ENCODE results near the gene MMP20. TPM values are rescaled to one million over a fixed set of nuclear protein-coding genes. Genes with fewer than 3 reads are reported as not detected.

The MMP20 gene
- total RNA-seq, 1 experiment from 2014 or later: not detected

GRCh38 chr11:102546923-102547471 lies 78.1 kb downstream of the MMP20 start:
- Histone ChIP-seq H3K27ac (ENCODE audit: low read length) (peak overlapping the region; percentile 62; the same call in 1 of the 2 replicates), H3K4me1 (ENCODE audit: control insufficient read depth, insufficient read depth, low read length) (peaks cover 16% of the 10 kb centered on the region), H3K27me3 (ENCODE audit: control insufficient read depth, insufficient read depth, low read length) (no peaks in the 10 kb centered on the region), H3K9me3 (ENCODE audit: control insufficient read depth, insufficient read depth, low read depth, low read length) (no peaks in the 10 kb centered on the region), H3K36me3 (ENCODE audit: control insufficient read depth, insufficient read depth, low read length) (no peaks in the 10 kb centered on the region), H3K4me3 (ENCODE audit: low read depth in 2 of 2, low read length in 2 of 2) (no peak overlapping the region)
- TF ChIP-seq POLR2AphosphoS5 (IDR thresholded peaks at IDR 0.05; ENCODE audit: low read depth, low read length) (no peak), CTCF (IDR thresholded peaks at IDR 0.05) (no peak), TCF7L2 (IDR thresholded peaks at IDR 0.05; ENCODE audit: low read depth, low read length) (no peak), REST (IDR thresholded peaks at IDR 0.05; ENCODE audit: insufficient read depth in 1 of 2, low read depth in 2 of 2, low read length in 1 of 2) (no peak), SIN3A (IDR thresholded peaks at IDR 0.05; ENCODE audit: borderline replicate concordance, insufficient read depth, low read depth, low read length) (no peak)
- in situ Hi-C loops (cut with HindIII; ENCODE audit: low pct_unique_long_range_greater_than_20kb, low sequenced_read_pairs) (no loop called here), intact Hi-C loops (cut with micrococcal nuclease; ENCODE audit: unreplicated experiment) (no loop called here)
- BruUV-seq (replicated peaks): no TSS peak
- no peak for ATAC-seq
- CTCF ChIA-PET: no interaction called here
- POLR2A ChIA-PET: no interaction called here
- DNase-seq (ENCODE audit: low read depth, low spot score): no peak

DNA sequence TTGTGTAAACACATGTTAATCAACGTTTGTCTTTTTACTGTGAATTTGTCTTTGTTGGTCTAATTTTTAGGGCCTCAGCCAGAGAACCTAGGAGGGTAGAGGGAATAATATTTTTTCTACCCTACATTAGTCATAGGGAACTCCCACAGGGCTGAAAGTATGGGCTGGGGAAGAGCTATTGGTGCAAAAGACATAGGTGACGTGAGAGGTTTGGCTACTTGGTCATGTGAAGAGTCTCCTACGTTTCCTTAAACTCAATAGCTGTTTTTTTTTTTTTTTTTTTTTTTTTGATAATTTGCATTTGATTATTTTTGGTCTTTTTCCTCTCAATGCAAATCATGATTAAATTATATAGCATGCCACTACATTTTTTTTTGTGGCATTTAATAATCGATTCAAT lies 78.7 kb downstream of the MMP20 start:
- ChIA-PET CTCF (interaction anchor here (0.6 to 0.9 kb wide), 2 partner anchors 103 to 239 kb away, joined by 3 read pairs; no protein-coding TSS in a partner anchor), POLR2A (no interaction called here)
- Histone ChIP-seq H3K4me3 (ENCODE audit: low read depth in 2 of 2, low read length in 2 of 2) (no peak overlapping the region), H3K27me3 (ENCODE audit: control insufficient read depth, insufficient read depth, low read length) (no peaks in the 10 kb centered on the region), H3K36me3 (ENCODE audit: control insufficient read depth, insufficient read depth, low read length) (no peaks in the 10 kb centered on the region), H3K27ac (ENCODE audit: low read length) (peak overlapping the region; percentile 63; the same call in 1 of the 2 replicates), H3K4me1 (ENCODE audit: control insufficient read depth, insufficient read depth, low read length) (peaks cover 11% of the 10 kb centered on the region), H3K9me3 (ENCODE audit: control insufficient read depth, insufficient read depth, low read depth, low read length) (no peaks in the 10 kb centered on the region)
- intact Hi-C loops (cut with micrococcal nuclease; ENCODE audit: unreplicated experiment) (no loop called here), in situ Hi-C loops (cut with HindIII; ENCODE audit: low pct_unique_long_range_greater_than_20kb, low sequenced_read_pairs) (no loop called here)
- DNase-seq (ENCODE audit: low read depth, low spot score): no peak
- no peak for ATAC-seq
- TF ChIP-seq TCF7L2 (IDR thresholded peaks at IDR 0.05; ENCODE audit: low read depth, low read length): no peak
- TF ChIP-seq REST (IDR thresholded peaks at IDR 0.05; ENCODE audit: insufficient read depth in 1 of 2, low read depth in 2 of 2, low read length in 1 of 2): no peak
- no peak for TF ChIP-seq POLR2AphosphoS5 (IDR thresholded peaks at IDR 0.05; ENCODE audit: low read depth, low read length)
- no peak for TF ChIP-seq SIN3A (IDR thresholded peaks at IDR 0.05; ENCODE audit: borderline replicate concordance, insufficient read depth, low read depth, low read length)
- TF ChIP-seq CTCF (IDR thresholded peaks at IDR 0.05): no peak
- no TSS peak for BruUV-seq (replicated peaks)
